ENCODE data around the gene PKN1.

Gene PKN1

GRCh38 chr19:14520543-14520942 is 87.4 kb downstream of the PKN1 start:
- DNase-seq (ENCODE audit: insufficient read length, low spot score): no peak
- FAIRE-seq: no peak
- TF ChIP-seq POLR2A (IDR thresholded peaks at IDR 0.05; ENCODE audit: low read depth, low read length): no peak
